Testis (tissue), 3 donors: ENCODE results near the gene RAP1GAP2. TPM values are rescaled to one million over a fixed set of nuclear protein-coding genes. Genes with fewer than 3 reads are reported as not detected.

ENCODE experiments used
- DNase-seq: peaks from one replicate; pipeline ENCODE4 v3.0.0-alpha.2; 2019
- H3K27ac ChIP-seq, 2 donors: fragments of 200-600 bp; sonication (generic); one replicate each; pipeline ENCODE4 v1.5.1; 2019
- H3K27me3 ChIP-seq: fragments of 200-600 bp; sonication (generic); one replicate; pipeline ENCODE4 v1.5.1; 2019
- H3K36me3 ChIP-seq: fragments of 200-600 bp; sonication (generic); one replicate; pipeline ENCODE4 v1.5.1; 2017; ENCODE audit warnings: low read depth; ENCODE audit errors: missing control alignments
- H3K4me1 ChIP-seq: fragments of 200-600 bp; sonication (generic); one replicate; pipeline ENCODE4 v1.5.1; 2019
- H3K4me3 ChIP-seq, 2 donors: fragments of 200-600 bp; sonication (generic); one replicate each; pipeline ENCODE4 v1.5.1; 2017 to 2019
- H3K9me3 ChIP-seq: fragments of 200-600 bp; sonication (generic); one replicate; pipeline ENCODE4 v1.5.1; 2017
- CTCF ChIP-seq, 3 experiments: fragments of 450-650 bp in 2 of 3; fragments of 200-600 bp in 1 of 3; sonication (generic) in 1 of 3; IDR thresholded peaks; one replicate each; pipeline ENCODE4 v1.5.1; 2016 to 2019; ENCODE audit warnings: antibody characterized with exemption in 3 of 3, mild to moderate bottlenecking in 2 of 3, moderate library complexity in 1 of 3
- POLR2A ChIP-seq: fragments of 450-650 bp; IDR thresholded peaks from one replicate; pipeline ENCODE4 v1.6.1; 2017; ENCODE audit warnings: antibody characterized with exemption, mild to moderate bottlenecking, moderate library complexity
- WGBS, 2 donors: methylation state at CpG; one replicate each; pipeline ENCODE4 v1.1.5; 2018; 5-methylcytosine and 5-hydroxymethylcytosine counted together
- intact Hi-C: fragments of 100-400 bp; cut with DNase I; formaldehyde crosslinking; loops from one replicate; pipeline ENCODE4 v1.15.1; 2023; ENCODE audit warnings: low total_unique reads
- polyA plus RNA-seq: library from polyadenylated mRNA; stranded (reverse); fragments of 350-450 nt; fragmentation: Illumina TruSeq; extraction: RNeasy Lipid Tissue Mini Kit (QIAGEN cat#74804); gene quantifications from one replicate; pipeline ENCODE4 v1.2.3, GENCODE V29; 2014; ENCODE audit warnings: low read depth, low replicate concordance; ENCODE audit not compliant: insufficient read depth
- total RNA-seq, 2 donors: library from RNA; depleted of rRNA; stranded (reverse); fragments of >200 nt; gene quantifications; one replicate each; pipeline ENCODE4 v1.2.3, GENCODE V29; 2016

Gene RAP1GAP2
- total and polyA plus RNA-seq, 3 donors from 2014 or later: 10.4 to 21.7 (median 15.1) TPM

GRCh38 chr17:2936351-2936750 is 140.1 kb downstream of the RAP1GAP2 start:
- no peaks in the 10 kb centered on the region for H3K27me3 ChIP-seq
- no peak for DNase-seq
- H3K4me3 ChIP-seq: no peak overlapping the region
- TF ChIP-seq POLR2A (no peak), CTCF (IDR thresholded peaks at IDR 0.05) (no peak)
- no peaks in the 10 kb centered on the region for H3K36me3 ChIP-seq
- H3K27ac ChIP-seq: no peak overlapping the region
- intact Hi-C loops: no loop called here
- no peaks in the 10 kb centered on the region for H3K9me3 ChIP-seq
- 86 to 91% methylated on average over 5 of the region's 5 CpGs for WGBS, 2 donors
- H3K4me1 ChIP-seq: peaks cover 5% of the 10 kb centered on the region

- Histone ChIP-seq H3K4me3 (no peak overlapping the region), H3K36me3 (no peaks in the 10 kb centered on the region), H3K9me3 (no peaks in the 10 kb centered on the region), H3K4me1 (peaks cover 5% of the 10 kb centered on the region), H3K27ac (no peak overlapping the region), H3K27me3 (no peaks in the 10 kb centered on the region)
- WGBS, 2 donors: 89 to 91% methylated on average over 7 of the region's 7 CpGs
- intact Hi-C loops: no loop called here
- DNase-seq: no peak
- no peak for TF ChIP-seq POLR2A
- TF ChIP-seq CTCF (IDR thresholded peaks at IDR 0.05): no peak
Observed at GRCh38 chr17:2936771-2937321, 140.6 kb downstream of the RAP1GAP2 start.

GRCh38 chr17:2937331-2938003 is 141.2 kb downstream of the RAP1GAP2 start:
- intact Hi-C loops: no loop called here
- no peak overlapping the region for H3K4me3 ChIP-seq
- 45 to 54% methylated on average over 8 to 10 of the region's 10 CpGs for WGBS, 2 donors

GRCh38 chr17:2939714-2940351 is 143.6 kb downstream of the RAP1GAP2 start:
- 69 to 76% methylated on average over 15 to 26 of the region's 26 CpGs for WGBS, 2 donors
- no peak overlapping the region for H3K27ac ChIP-seq
- no peak for DNase-seq
- H3K9me3 ChIP-seq: no peaks in the 10 kb centered on the region
- TF ChIP-seq POLR2A: no peak
- TF ChIP-seq CTCF (IDR thresholded peaks at IDR 0.05): no peak
- no peak overlapping the region for H3K4me3 ChIP-seq
- peaks cover 5% of the 10 kb centered on the region for H3K4me1 ChIP-seq
- H3K27me3 ChIP-seq: no peaks in the 10 kb centered on the region
- no peaks in the 10 kb centered on the region for H3K36me3 ChIP-seq
- intact Hi-C loops: no loop called here

More at GRCh38 chr17:2937331-2938003, 141.2 kb downstream of the RAP1GAP2 start:
- no peak for DNase-seq
- Histone ChIP-seq H3K9me3 (no peaks in the 10 kb centered on the region), H3K4me1 (peaks cover 5% of the 10 kb centered on the region), H3K27me3 (no peaks in the 10 kb centered on the region), H3K36me3 (no peaks in the 10 kb centered on the region), H3K27ac (no peak overlapping the region)
- no peak for TF ChIP-seq CTCF (IDR thresholded peaks at IDR 0.05)
- no peak for TF ChIP-seq POLR2A
